GM23338 (cell line): ENCODE data around the gene PPID. TPM values are rescaled to one million over a fixed set of nuclear protein-coding genes. Genes with fewer than 3 reads are reported as not detected.

Experiments
- ATAC-seq: fragments of 200-7000 bp; cut with Tn5 transposase; 3 replicates; pipeline ENCODE4 v1.9.1; 2020
- DNase-seq: peaks from one replicate; pipeline ENCODE4 v3.0.0-alpha.2; 2015; ENCODE audit warnings: low spot score
- H2AFZ ChIP-seq: fragments of 200-600 bp; sonication (generic); 2 replicates; pipeline ENCODE4 v1.8.0; 2016; ENCODE audit warnings: antibody characterized with exemption, mild to moderate bottlenecking, moderate library complexity
- H3F3A ChIP-seq: fragments of 200-600 bp; sonication (generic); replicated peaks from 2 replicates; pipeline ENCODE4 v1.8.0; 2017; ENCODE audit warnings: antibody characterized with exemption, mixed run types, low read depth
- H3K27ac ChIP-seq: fragments of 200-600 bp; sonication (generic); 2 replicates; pipeline ENCODE4 v1.6.1; 2016; ENCODE audit warnings: low read depth
- H3K27me3 ChIP-seq: fragments of 200-600 bp; sonication (generic); 2 replicates; pipeline ENCODE4 v1.8.0; 2016; ENCODE audit warnings: mild to moderate bottlenecking, mixed run types, moderate library complexity; ENCODE audit not compliant: insufficient read depth
- H3K36me3 ChIP-seq: fragments of 200-600 bp; sonication (generic); 2 replicates; pipeline ENCODE4 v1.8.0; 2016; ENCODE audit warnings: mild to moderate bottlenecking; ENCODE audit not compliant: insufficient read depth
- H3K4me1 ChIP-seq: fragments of 200-600 bp; sonication (generic); 2 replicates; pipeline ENCODE4 v1.8.0; 2016; ENCODE audit warnings: mild to moderate bottlenecking, moderate library complexity; ENCODE audit not compliant: insufficient read depth
- H3K4me2 ChIP-seq: fragments of 200-600 bp; sonication (generic); 2 replicates; pipeline ENCODE4 v1.7.1; 2017; ENCODE audit warnings: mixed run types
- H3K4me3 ChIP-seq: fragments of 200-600 bp; sonication (generic); 2 replicates; pipeline ENCODE4 v1.6.1; 2016; ENCODE audit warnings: mixed run types
- H3K79me2 ChIP-seq: fragments of 200-600 bp; sonication (generic); replicated peaks from 2 replicates; pipeline ENCODE4 v1.8.0; 2017; ENCODE audit warnings: mild to moderate bottlenecking; ENCODE audit not compliant: insufficient read depth
- H3K9me2 ChIP-seq: fragments of 200-600 bp; sonication (generic); 2 replicates; pipeline ENCODE4 v1.8.0; 2017; ENCODE audit not compliant: insufficient read depth
- H4K20me1 ChIP-seq: fragments of 200-600 bp; sonication (generic); replicated peaks from 2 replicates; pipeline ENCODE4 v1.8.0; 2017; ENCODE audit warnings: mild to moderate bottlenecking; ENCODE audit not compliant: insufficient read depth
- H3K27ac Mint-ChIP-seq: 2 replicates; pipeline ENCODE4 v1.8.0; 2020; ENCODE audit warnings: inconsistent platforms, mild to moderate bottlenecking, moderate library complexity, mixed read lengths
- H3K27me3 Mint-ChIP-seq: 3 replicates; pipeline ENCODE4 v1.8.0; 2022; ENCODE audit warnings: low read depth, mild to moderate bottlenecking, moderate library complexity, mixed read lengths, inconsistent platforms; ENCODE audit not compliant: insufficient read depth, poor library complexity
- H3K36me3 Mint-ChIP-seq: 3 replicates; pipeline ENCODE4 v1.8.0; 2021; ENCODE audit warnings: low read depth, mild to moderate bottlenecking, inconsistent platforms, moderate library complexity, mixed read lengths
- H3K4me1 Mint-ChIP-seq: 3 replicates; pipeline ENCODE4 v1.8.0; 2020; ENCODE audit warnings: mild to moderate bottlenecking, inconsistent platforms, mixed read lengths
- H3K4me3 Mint-ChIP-seq: 3 replicates; pipeline ENCODE4 v1.8.0; 2021; ENCODE audit warnings: moderate library complexity, mild to moderate bottlenecking, inconsistent platforms, mixed read lengths
- H3K9me3 Mint-ChIP-seq: 3 replicates; pipeline ENCODE4 v1.8.0; 2020; ENCODE audit warnings: moderate library complexity, mild to moderate bottlenecking, inconsistent platforms, mixed read lengths
- CREB1 ChIP-seq: fragments of 250-450 bp; sonication (Bioruptor Pico); IDR thresholded peaks from 2 replicates; pipeline ENCODE4 v1.5.0; 2020; ENCODE audit warnings: low read depth, mild to moderate bottlenecking, moderate library complexity
- EZH2 ChIP-seq: fragments of 200-600 bp; sonication (generic); IDR thresholded peaks from one replicate; pipeline ENCODE4 v1.8.0; 2017; ENCODE audit warnings: antibody characterized with exemption, mild to moderate bottlenecking, low read depth; ENCODE audit not compliant: unreplicated experiment
- EZH2phosphoT487 ChIP-seq: fragments of 200-600 bp; sonication (generic); IDR thresholded peaks from one replicate; pipeline ENCODE4 v1.8.1; 2018; ENCODE audit warnings: antibody characterized with exemption; ENCODE audit not compliant: unreplicated experiment
- NANOG ChIP-seq: IDR thresholded peaks from 2 replicates; pipeline ENCODE4 v1.6.1; 2016; ENCODE audit warnings: antibody characterized with exemption, borderline replicate concordance
- POLR2AphosphoS5 ChIP-seq: IDR thresholded peaks from 2 replicates; pipeline ENCODE4 v1.6.1; 2016; ENCODE audit warnings: antibody characterized with exemption, low read depth
- ZNF114 ChIP-seq: fragments of 250-450 bp; sonication (Bioruptor Pico); IDR thresholded peaks from 2 replicates; pipeline ENCODE4 v1.5.0; 2020; ENCODE audit warnings: mild to moderate bottlenecking, moderate library complexity
- long read RNA-seq: library from polyadenylated mRNA; unstranded; transcript quantifications from one replicate; pipeline ENCODE4 v2.0.0, GENCODE V29; 2020; ENCODE audit not compliant: unreplicated experiment
- polyA plus RNA-seq: library from polyadenylated mRNA; unstranded; fragments of >200 nt; fragmentation: Nextera tagmentation; extraction: Ambion mirVana; gene quantifications from 2 replicates; pipeline ENCODE4 v1.2.1, GENCODE V29; 2016
- total RNA-seq: library from RNA; depleted of rRNA; stranded (reverse); fragments of >200 nt; shearing (Covaris generic); gene quantifications from 2 replicates; pipeline ENCODE4 v1.2.3, GENCODE V29; 2014; rRNA removed
- TF ChIP-seq, protein P1 (sequence below): IDR thresholded peaks from 2 replicates; pipeline ENCODE4 v1.6.1; 2016; ENCODE audit warnings: antibody characterized with exemption
- TF ChIP-seq, protein P2 (sequence below): fragments of 250-450 bp; sonication (Bioruptor Pico); IDR thresholded peaks from 2 replicates; pipeline ENCODE4 v1.5.0; 2020; ENCODE audit warnings: mild to moderate bottlenecking, moderate library complexity

The PPID gene
- total RNA-seq (52.5 and 56.6 TPM in 2 replicates), polyA plus RNA-seq (60.9 and 66.2 TPM in 2 replicates)
- long read RNA-seq, transcript PPID-201 (10 exons, 1,823 nt): major isoform, 76 of 84 reads
- long read RNA-seq, partial matches to known transcripts: 4 of 84 reads
- long read RNA-seq, other reads (novel, unspliced or antisense): 4 of 84 reads

DNA sequence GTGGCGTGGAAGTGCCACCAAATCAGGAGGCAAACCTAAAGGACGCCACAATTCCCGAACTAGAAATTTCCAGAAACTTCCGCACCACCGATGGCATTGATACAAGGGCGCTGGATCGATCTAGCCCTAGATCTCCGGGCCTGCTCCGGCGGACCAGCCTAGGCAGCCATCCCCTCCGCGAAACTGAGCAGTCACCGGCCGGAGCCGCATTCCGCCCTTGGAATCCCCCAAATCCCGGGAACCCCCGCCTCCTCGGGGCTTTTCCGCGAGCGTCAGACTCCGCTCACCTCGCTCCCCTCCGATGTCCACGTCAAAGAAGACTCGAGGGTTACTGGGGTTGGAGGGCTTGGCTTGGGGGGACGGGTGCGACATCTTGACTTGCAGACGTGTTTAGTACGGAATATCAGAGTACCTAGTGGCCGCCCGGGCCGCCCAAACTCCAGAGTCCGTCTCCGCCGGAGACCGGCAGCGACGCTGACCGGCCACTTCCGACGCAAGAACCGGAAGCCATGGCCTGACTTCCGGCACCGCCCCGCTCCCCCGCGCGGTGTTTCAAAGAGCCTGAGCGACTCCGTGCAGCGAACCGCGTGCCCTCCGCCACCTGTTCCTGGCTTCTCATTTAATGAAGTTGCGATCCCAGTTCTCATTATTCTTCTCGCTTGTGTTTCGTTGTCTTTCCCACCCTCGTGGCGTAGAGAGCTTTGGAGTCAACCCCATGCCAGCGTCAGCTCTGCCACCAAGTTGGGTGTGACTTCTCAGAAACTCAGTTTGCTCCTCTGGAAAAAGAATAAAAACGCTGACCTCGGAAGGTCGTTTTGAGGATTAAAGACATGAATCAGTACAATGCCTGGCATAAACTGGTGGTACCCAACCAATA lies at the start of gene PPID:
Gene PPID, minus strand, starts transcription at position 480 of the 877 bp plus-strand sequence. Its CDS starts 108 bp downstream, at position 372.
- H3F3A ChIP-seq: 0 out of 2 replicates have a peak, but pooled peaks cover 3% of the 10 kb centered on the region
- no peaks in the 10 kb centered on the region for H3K27me3 ChIP-seq
- peak within 1 kb of the TSS; percentile 83 for H2AFZ ChIP-seq
- Mint-ChIP-seq H3K27ac (peak within 1 kb of the TSS; percentile 91), H3K36me3 (peaks cover 31% of the 10 kb centered on the region), H3K9me3 (no peaks in the 10 kb centered on the region), H3K4me3 (peak within 1 kb of the TSS; percentile 94), H3K27me3 (peaks cover 3% of the 10 kb centered on the region), H3K4me1 (peaks cover 4% of the 10 kb centered on the region)
- peak within 1 kb of the TSS; percentile 82 for H3K4me3 ChIP-seq
- no peaks in the 10 kb centered on the region for H4K20me1 ChIP-seq
- H3K4me2 ChIP-seq: peak within 1 kb of the TSS; percentile 81
- 0 out of 2 replicates have a peak, but pooled peaks cover 4% of the 10 kb centered on the region for H3K4me1 ChIP-seq
- H3K27ac ChIP-seq: peak within 1 kb of the TSS; percentile 81
- peaks cover 21% of the 10 kb centered on the region for H3K79me2 ChIP-seq
- ATAC-seq (peak; percentile 96), DNase-seq (peak; percentile 92)
- H3K9me2 ChIP-seq: no peaks in the 10 kb centered on the region
- peak; percentile 17; the same call in 1 of the 2 replicates for TF ChIP-seq CREB1
- TF ChIP-seq POLR2AphosphoS5: peak; percentile 87
- no peak for TF ChIP-seq EZH2phosphoT487
- TF ChIP-seq, protein P1, sequence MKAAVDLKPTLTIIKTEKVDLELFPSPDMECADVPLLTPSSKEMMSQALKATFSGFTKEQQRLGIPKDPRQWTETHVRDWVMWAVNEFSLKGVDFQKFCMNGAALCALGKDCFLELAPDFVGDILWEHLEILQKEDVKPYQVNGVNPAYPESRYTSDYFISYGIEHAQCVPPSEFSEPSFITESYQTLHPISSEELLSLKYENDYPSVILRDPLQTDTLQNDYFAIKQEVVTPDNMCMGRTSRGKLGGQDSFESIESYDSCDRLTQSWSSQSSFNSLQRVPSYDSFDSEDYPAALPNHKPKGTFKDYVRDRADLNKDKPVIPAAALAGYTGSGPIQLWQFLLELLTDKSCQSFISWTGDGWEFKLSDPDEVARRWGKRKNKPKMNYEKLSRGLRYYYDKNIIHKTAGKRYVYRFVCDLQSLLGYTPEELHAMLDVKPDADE: peak; percentile 67; the same call in 1 of the 2 replicates
- peaks cover 18% of the 10 kb centered on the region; the same call in 1 of the 2 replicates for H3K36me3 ChIP-seq

DNA sequence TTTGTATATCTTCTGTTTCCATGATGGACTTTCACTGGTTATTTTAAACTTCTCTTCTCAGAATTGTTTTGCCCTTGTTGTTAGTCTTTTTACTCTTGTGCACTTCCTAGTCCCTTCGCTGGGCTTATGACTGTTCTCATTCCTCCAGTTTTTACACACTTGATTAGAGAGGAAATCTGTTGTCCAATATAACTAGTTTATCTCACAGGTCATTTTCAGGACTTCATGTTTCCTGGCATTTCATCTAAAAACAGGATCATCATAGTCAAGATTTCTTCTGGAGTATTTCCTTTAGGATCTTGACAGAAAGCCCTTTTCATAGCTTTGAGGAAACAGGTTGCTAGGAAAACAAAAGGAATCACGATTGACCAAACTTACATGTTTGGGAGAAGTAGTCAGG lies 48.6 kb upstream of the PPID start:
- TF ChIP-seq ZNF114 (no peak), NANOG (no peak), EZH2 (no peak)
- TF ChIP-seq, protein P2, sequence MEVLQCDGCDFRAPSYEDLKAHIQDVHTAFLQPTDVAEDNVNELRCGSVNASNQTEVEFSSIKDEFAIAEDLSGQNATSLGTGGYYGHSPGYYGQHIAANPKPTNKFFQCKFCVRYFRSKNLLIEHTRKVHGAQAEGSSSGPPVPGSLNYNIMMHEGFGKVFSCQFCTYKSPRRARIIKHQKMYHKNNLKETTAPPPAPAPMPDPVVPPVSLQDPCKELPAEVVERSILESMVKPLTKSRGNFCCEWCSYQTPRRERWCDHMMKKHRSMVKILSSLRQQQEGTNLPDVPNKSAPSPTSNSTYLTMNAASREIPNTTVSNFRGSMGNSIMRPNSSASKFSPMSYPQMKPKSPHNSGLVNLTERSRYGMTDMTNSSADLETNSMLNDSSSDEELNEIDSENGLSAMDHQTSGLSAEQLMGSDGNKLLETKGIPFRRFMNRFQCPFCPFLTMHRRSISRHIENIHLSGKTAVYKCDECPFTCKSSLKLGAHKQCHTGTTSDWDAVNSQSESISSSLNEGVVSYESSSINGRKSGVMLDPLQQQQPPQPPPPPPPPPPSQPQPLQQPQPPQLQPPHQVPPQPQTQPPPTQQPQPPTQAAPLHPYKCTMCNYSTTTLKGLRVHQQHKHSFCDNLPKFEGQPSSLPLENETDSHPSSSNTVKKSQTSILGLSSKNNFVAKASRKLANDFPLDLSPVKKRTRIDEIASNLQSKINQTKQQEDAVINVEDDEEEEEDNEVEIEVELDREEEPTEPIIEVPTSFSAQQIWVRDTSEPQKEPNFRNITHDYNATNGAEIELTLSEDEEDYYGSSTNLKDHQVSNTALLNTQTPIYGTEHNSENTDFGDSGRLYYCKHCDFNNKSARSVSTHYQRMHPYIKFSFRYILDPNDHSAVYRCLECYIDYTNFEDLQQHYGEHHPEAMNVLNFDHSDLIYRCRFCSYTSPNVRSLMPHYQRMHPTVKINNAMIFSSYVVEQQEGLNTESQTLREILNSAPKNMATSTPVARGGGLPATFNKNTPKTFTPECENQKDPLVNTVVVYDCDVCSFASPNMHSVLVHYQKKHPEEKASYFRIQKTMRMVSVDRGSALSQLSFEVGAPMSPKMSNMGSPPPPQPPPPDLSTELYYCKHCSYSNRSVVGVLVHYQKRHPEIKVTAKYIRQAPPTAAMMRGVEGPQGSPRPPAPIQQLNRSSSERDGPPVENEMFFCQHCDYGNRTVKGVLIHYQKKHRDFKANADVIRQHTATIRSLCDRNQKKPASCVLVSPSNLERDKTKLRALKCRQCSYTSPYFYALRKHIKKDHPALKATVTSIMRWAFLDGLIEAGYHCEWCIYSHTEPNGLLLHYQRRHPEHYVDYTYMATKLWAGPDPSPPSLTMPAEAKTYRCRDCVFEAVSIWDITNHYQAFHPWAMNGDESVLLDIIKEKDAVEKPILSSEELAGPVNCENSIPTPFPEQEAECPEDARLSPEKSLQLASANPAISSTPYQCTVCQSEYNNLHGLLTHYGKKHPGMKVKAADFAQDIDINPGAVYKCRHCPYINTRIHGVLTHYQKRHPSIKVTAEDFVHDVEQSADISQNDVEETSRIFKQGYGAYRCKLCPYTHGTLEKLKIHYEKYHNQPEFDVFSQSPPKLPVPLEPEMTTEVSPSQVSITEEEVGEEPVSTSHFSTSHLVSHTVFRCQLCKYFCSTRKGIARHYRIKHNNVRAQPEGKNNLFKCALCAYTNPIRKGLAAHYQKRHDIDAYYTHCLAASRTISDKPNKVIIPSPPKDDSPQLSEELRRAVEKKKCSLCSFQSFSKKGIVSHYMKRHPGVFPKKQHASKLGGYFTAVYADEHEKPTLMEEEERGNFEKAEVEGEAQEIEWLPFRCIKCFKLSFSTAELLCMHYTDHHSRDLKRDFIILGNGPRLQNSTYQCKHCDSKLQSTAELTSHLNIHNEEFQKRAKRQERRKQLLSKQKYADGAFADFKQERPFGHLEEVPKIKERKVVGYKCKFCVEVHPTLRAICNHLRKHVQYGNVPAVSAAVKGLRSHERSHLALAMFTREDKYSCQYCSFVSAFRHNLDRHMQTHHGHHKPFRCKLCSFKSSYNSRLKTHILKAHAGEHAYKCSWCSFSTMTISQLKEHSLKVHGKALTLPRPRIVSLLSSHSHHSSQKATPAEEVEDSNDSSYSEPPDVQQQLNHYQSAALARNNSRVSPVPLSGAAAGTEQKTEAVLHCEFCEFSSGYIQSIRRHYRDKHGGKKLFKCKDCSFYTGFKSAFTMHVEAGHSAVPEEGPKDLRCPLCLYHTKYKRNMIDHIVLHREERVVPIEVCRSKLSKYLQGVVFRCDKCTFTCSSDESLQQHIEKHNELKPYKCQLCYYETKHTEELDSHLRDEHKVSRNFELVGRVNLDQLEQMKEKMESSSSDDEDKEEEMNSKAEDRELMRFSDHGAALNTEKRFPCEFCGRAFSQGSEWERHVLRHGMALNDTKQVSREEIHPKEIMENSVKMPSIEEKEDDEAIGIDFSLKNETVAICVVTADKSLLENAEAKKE (CRISPR knock-in tag): no peak
- DNase-seq (no peak), ATAC-seq (no peak)
- Histone ChIP-seq H4K20me1 (peaks cover 10% of the 10 kb centered on the region; the same call in 1 of the 2 replicates), H3K27ac (no peak overlapping the region), H3K4me2 (no peak overlapping the region), H3K4me3 (no peak overlapping the region), H2AFZ (no peak overlapping the region), H3K79me2 (peaks cover 71% of the 10 kb centered on the region), H3K36me3 (no peaks in the 10 kb centered on the region), H3K27me3 (peaks cover 20% of the 10 kb centered on the region), H3F3A (peaks cover 3% of the 10 kb centered on the region; the same call in 1 of the 2 replicates), H3K9me2 (no peaks in the 10 kb centered on the region), H3K4me1 (peaks cover 17% of the 10 kb centered on the region)
- H3K27me3 Mint-ChIP-seq: peaks cover 8% of the 10 kb centered on the region
- H3K4me1 Mint-ChIP-seq: peaks cover 38% of the 10 kb centered on the region
- no peak overlapping the region for H3K4me3 Mint-ChIP-seq
- H3K27ac Mint-ChIP-seq: no peak overlapping the region
- H3K36me3 Mint-ChIP-seq: no peaks in the 10 kb centered on the region
- no peaks in the 10 kb centered on the region; the same call in 2 of the 3 replicates for H3K9me3 Mint-ChIP-seq
